Prostate gland (tissue), 2 donors: ENCODE results near the gene TBATA. TPM values are rescaled to one million over a fixed set of nuclear protein-coding genes. Genes with fewer than 3 reads are reported as not detected.

Experiments
- DNase-seq: peaks from one replicate; pipeline ENCODE4 v3.0.0-alpha.2; 2019; ENCODE audit warnings: low spot score
- H3K27ac ChIP-seq, 2 donors: fragments of 200-600 bp; sonication (generic); 2 replicates each; pipeline ENCODE4 v1.5.1; 2017 to 2019
- H3K27me3 ChIP-seq: fragments of 200-600 bp; sonication (generic); replicated peaks from 2 replicates; pipeline ENCODE4 v1.5.1; 2019; ENCODE audit not compliant: insufficient read depth
- H3K36me3 ChIP-seq, 2 donors: fragments of 200-600 bp; sonication (generic); 1 replicate in 1 of 2; 2 replicates in 1 of 2; pipeline versions ENCODE4 v1.5.1 to v1.8.1; 2017 to 2019
- H3K4me1 ChIP-seq: fragments of 200-600 bp; sonication (generic); replicated peaks from 2 replicates; pipeline ENCODE4 v1.5.1; 2019
- H3K4me3 ChIP-seq, 2 donors: fragments of 200-600 bp; sonication (generic); 2 replicates each; pipeline ENCODE4 v1.5.1; 2017 to 2019
- H3K9me3 ChIP-seq: fragments of 200-600 bp; sonication (generic); 2 replicates; pipeline ENCODE4 v1.5.1; 2017
- CTCF ChIP-seq, 4 experiments: fragments of 200-600 bp in 2 of 4; fragments of 450-650 bp in 2 of 4; sonication (generic) in 2 of 4; IDR thresholded peaks; 1 replicate in 3 of 4; 2 replicates in 1 of 4; pipeline ENCODE4 v1.5.1; 2016 to 2019; ENCODE audit warnings: antibody characterized with exemption in 4 of 4, mild to moderate bottlenecking in 2 of 4, moderate library complexity in 2 of 4
- POLR2A ChIP-seq: fragments of 450-650 bp; IDR thresholded peaks from one replicate; pipeline ENCODE4 v1.6.1; 2016; ENCODE audit warnings: antibody characterized with exemption, mild to moderate bottlenecking
- POLR2AphosphoS5 ChIP-seq: sonication (generic); formaldehyde crosslinking; IDR thresholded peaks from one replicate; pipeline ENCODE4 v1.6.1; 2017; ENCODE audit warnings: antibody characterized with exemption
- WGBS: methylation state at CpG from one replicate; pipeline ENCODE4 v1.1.5; 2018; 5-methylcytosine and 5-hydroxymethylcytosine counted together
- intact Hi-C: fragments of 100-400 bp; cut with DNase I; formaldehyde crosslinking; loops from one replicate; pipeline ENCODE4 v1.14.2; 2022
- total RNA-seq, 2 donors: library from RNA; depleted of rRNA; stranded (reverse); fragments of >200 nt; gene quantifications; one replicate each; pipeline ENCODE4 v1.1.0, GENCODE V29; 2016

TBATA gene
- total RNA-seq, 2 donors from 2014 or later = 0.57 TPM; not detected in 1

GRCh38 chr10:70809726-70810125 is 24.5 kb upstream of the TBATA start:
- intact Hi-C loops = loop anchor here (10.0 kb wide), 1 partner anchor 405 kb away; the partner anchor contains the start of gene UNC5B
- Histone ChIP-seq H3K27me3 (no peaks in the 10 kb centered on the region), H3K4me3 (no peak overlapping the region), H3K27ac (no peak overlapping the region), H3K36me3 (no peaks in the 10 kb centered on the region), H3K9me3 (no peaks in the 10 kb centered on the region), H3K4me1 (no peaks in the 10 kb centered on the region)
- no peak for DNase-seq
- whole genome bisulfite sequencing = 88% methylated on average over 2 of the region's 2 CpGs
- TF ChIP-seq POLR2AphosphoS5 = no peak
- no peak for TF ChIP-seq CTCF (IDR thresholded peaks at IDR 0.05)

GRCh38 chr10:70809011-70809611 is 23.9 kb upstream of the TBATA start:
- no peaks in the 10 kb centered on the region for H3K9me3 ChIP-seq
- WGBS = 85% methylated on average over 6 of the region's 6 CpGs
- intact Hi-C loops = no loop called here
- DNase-seq = no peak
- TF ChIP-seq CTCF (IDR thresholded peaks at IDR 0.05) (no peak), POLR2A (no peak), POLR2AphosphoS5 (no peak)
- no peak overlapping the region for H3K27ac ChIP-seq
- no peaks in the 10 kb centered on the region for H3K4me1 ChIP-seq
- H3K4me3 ChIP-seq = no peak overlapping the region
- no peaks in the 10 kb centered on the region for H3K36me3 ChIP-seq
- H3K27me3 ChIP-seq = no peaks in the 10 kb centered on the region

- Histone ChIP-seq H3K27ac (no peak overlapping the region), H3K9me3 (no peaks in the 10 kb centered on the region), H3K4me3 (no peak overlapping the region), H3K4me1 (no peaks in the 10 kb centered on the region), H3K27me3 (no peaks in the 10 kb centered on the region), H3K36me3 (no peaks in the 10 kb centered on the region)
- DNase-seq = no peak
- intact Hi-C loops = no loop called here
- TF ChIP-seq POLR2A (no peak), CTCF (IDR thresholded peaks at IDR 0.05) (no peak), POLR2AphosphoS5 (no peak)
- 67% methylated on average over 3 of the region's 3 CpGs for WGBS
Measured at GRCh38 chr10:70807556-70807955, 22.4 kb upstream of the TBATA start.

GRCh38 chr10:70806841-70807240 is 21.7 kb upstream of the TBATA start:
- Histone ChIP-seq H3K4me1 (no peaks in the 10 kb centered on the region), H3K27me3 (no peaks in the 10 kb centered on the region), H3K36me3 (no peaks in the 10 kb centered on the region), H3K9me3 (no peaks in the 10 kb centered on the region), H3K27ac (no peak overlapping the region), H3K4me3 (no peak overlapping the region)
- TF ChIP-seq POLR2A (no peak), POLR2AphosphoS5 (no peak), CTCF (IDR thresholded peaks at IDR 0.05) (no peak)
- WGBS = 100% methylated on average over 1 of the region's 1 CpG
- intact Hi-C loops = no loop called here
- DNase-seq = no peak

GRCh38 chr10:70805619-70806215 is 20.5 kb upstream of the TBATA start:
- no peak overlapping the region for H3K4me3 ChIP-seq
- no peaks in the 10 kb centered on the region for H3K4me1 ChIP-seq
- H3K27ac ChIP-seq = no peak overlapping the region
- DNase-seq = no peak
- no peaks in the 10 kb centered on the region for H3K36me3 ChIP-seq
- WGBS = 100% methylated on average over 3 of the region's 3 CpGs
- no peaks in the 10 kb centered on the region for H3K9me3 ChIP-seq
- TF ChIP-seq POLR2AphosphoS5 (no peak), CTCF (IDR thresholded peaks at IDR 0.05) (no peak), POLR2A (no peak)
- no peaks in the 10 kb centered on the region for H3K27me3 ChIP-seq
- intact Hi-C loops = no loop called here
